ENCODE measurements around the gene CIAO2B. TPM values are rescaled to one million over a fixed set of nuclear protein-coding genes. Genes with fewer than 3 reads are reported as not detected.

Gene CIAO2B
- total and polyA plus RNA-seq, 2 experiments from 2014 or later = 92.4 to 181 TPM

GRCh38 chr16:66891797-66892196 is 42.4 kb downstream of the CIAO2B start (continued):
- no peak for TF ChIP-seq ETS1 (IDR thresholded peaks at IDR 0.05)
- TF ChIP-seq REST (IDR thresholded peaks at IDR 0.05; ENCODE audit: unreplicated experiment) = no peak
- no peak for TF ChIP-seq ZNF331 (CRISPR knock-in tag; IDR thresholded peaks at IDR 0.05; ENCODE audit: low read depth)
- TF ChIP-seq ZNF114 (CRISPR knock-in tag; IDR thresholded peaks at IDR 0.05) = no peak
- TF ChIP-seq EZH2phosphoT487 (IDR thresholded peaks at IDR 0.05; ENCODE audit: unreplicated experiment) = no peak

GRCh38 chr16:66891360-66891759 is 42.8 kb downstream of the CIAO2B start:
- H3K9me2 ChIP-seq (ENCODE audit: insufficient read depth) = no peaks in the 10 kb centered on the region
- TF ChIP-seq EZH2 (IDR thresholded peaks at IDR 0.05; ENCODE audit: low read depth, unreplicated experiment) (no peak), ZNF462 (CRISPR knock-in tag; IDR thresholded peaks at IDR 0.05) (no peak), CREB1 (CRISPR knock-in tag; IDR thresholded peaks at IDR 0.05; ENCODE audit: low read depth) (no peak), EZH2phosphoT487 (IDR thresholded peaks at IDR 0.05; ENCODE audit: unreplicated experiment) (no peak), ZNF331 (CRISPR knock-in tag; IDR thresholded peaks at IDR 0.05; ENCODE audit: low read depth) (no peak), POLR2AphosphoS5 (IDR thresholded peaks at IDR 0.05; ENCODE audit: low read depth) (no peak), NANOG (IDR thresholded peaks at IDR 0.05; ENCODE audit: borderline replicate concordance) (no peak), CTCF (conservative IDR thresholded peaks at IDR 0.05; ENCODE audit: low read depth in 2 of 2) (no peak)
- H3K4me1 Mint-ChIP-seq = peaks cover 7% of the 10 kb centered on the region; the same call in 1 of the 3 replicates
- H4K20me1 ChIP-seq (replicated peaks; ENCODE audit: insufficient read depth) = no peaks in the 10 kb centered on the region; the same call in 1 of the 2 replicates
- no peak overlapping the region for H3K4me3 ChIP-seq
- H2AFZ ChIP-seq = no peak overlapping the region
- no peaks in the 10 kb centered on the region; the same call in 1 of the 2 replicates for H3K4me1 ChIP-seq (ENCODE audit: insufficient read depth)
- no peaks in the 10 kb centered on the region for H3K27me3 ChIP-seq (ENCODE audit: insufficient read depth)
- H3K4me3 Mint-ChIP-seq = no peak overlapping the region
- no peak overlapping the region for H3K27ac Mint-ChIP-seq
- no peaks in the 10 kb centered on the region; the same call in 2 of the 3 replicates for H3K9me3 Mint-ChIP-seq
- 0 out of 2 replicates have a peak, but pooled peaks cover 10% of the 10 kb centered on the region for H3K79me2 ChIP-seq (replicated peaks; ENCODE audit: insufficient read depth)
- DNase-seq (ENCODE audit: low spot score) = no peak
- no peak overlapping the region for H3K4me2 ChIP-seq
- peaks cover 5% of the 10 kb centered on the region for H3K27me3 Mint-ChIP-seq (ENCODE audit: insufficient read depth, low read depth, poor library complexity)
- no peak for ATAC-seq
- no peak overlapping the region for H3K27ac ChIP-seq (ENCODE audit: low read depth)
- peaks cover 26% of the 10 kb centered on the region; the same call in 2 of the 3 replicates for H3K36me3 Mint-ChIP-seq (ENCODE audit: low read depth)
- H3F3A ChIP-seq (replicated peaks; ENCODE audit: low read depth) = 0 out of 2 replicates have a peak, but pooled peaks cover 4% of the 10 kb centered on the region
- no peaks in the 10 kb centered on the region for H3K36me3 ChIP-seq (ENCODE audit: insufficient read depth)

All from GM23338 (cell line).